Stimulated activated CD8-positive, alpha-beta memory T cell treated with anti-CD3 and anti-CD28 coated beads, Interleukin-12 subunit alpha, Interleukin-12 subunit beta, amount 100 ng/mL, for 24 hours (primary cell): ENCODE measurements around the gene CHADL.

Experiments
- DNase-seq: peaks from one replicate; pipeline ENCODE4 v3.0.0-alpha.2; 2020; ENCODE audit errors: extremely low read depth

Gene CHADL

DNA sequence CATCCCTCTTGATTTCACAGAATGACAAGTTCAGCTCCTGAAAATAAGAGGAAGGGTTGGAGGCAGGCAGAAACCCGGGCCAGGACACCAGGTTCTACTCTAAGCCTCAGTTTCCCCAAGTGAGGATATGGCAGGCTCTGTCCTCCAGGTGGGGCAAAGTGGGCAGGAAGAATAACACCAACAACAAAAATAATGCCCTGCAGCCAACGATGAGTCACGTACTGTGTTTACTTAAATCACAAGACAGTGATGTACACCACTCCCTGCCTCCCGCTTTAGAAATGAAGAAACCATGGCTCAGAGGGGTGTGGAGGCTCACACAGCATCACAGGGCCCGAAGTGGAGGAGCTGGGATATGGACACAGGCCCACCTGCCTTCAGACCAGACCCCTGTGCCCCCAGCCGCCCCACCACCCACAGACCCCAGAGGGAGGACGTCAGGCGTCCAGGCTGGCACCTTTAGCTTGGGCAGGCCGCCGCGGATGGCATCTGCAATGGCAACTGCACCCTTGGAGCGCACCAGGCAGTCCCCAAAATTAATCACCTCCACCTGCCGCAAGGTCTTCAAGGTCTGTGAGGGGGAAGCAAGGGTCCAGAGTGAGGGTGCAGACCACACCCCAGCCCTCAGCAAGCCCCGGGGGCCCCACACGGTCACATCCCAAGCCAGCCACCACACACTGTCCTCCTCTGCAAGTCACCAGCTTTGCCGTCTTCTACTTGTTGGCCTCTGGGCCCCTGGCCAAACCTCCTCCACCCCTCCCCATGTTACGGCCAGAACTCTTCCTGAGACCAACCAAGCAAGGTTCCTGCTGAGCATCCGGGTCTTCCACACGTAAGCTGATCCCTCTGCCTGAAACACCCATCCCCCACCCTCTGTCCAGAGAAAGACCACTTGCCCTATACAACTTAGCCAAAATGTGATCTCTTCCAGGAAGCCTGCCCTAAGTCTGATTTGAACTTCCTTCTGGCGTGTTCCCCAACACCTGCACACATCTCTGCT is 15.8 kb upstream of the CHADL start:
- DNase-seq: no peak

DNA sequence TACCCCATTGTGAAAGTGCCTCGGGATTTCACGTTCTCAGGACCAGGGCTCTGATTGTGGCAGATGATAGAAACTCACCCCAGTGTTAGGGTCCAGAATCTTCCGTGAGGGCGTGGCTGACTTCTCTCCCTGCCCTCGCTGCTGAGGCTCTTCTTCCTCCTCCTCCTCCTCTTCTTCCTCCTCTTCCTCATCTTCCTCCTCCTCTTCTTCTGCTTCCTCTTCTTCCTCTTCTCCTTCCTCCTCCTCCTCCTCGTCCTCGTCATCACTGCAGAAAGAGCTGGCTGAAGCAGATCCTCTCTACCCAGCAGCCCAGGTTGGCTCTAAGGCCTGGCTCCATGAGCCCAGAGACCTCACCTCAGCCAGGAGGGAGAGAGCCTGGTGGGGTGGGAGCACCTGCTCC is 13.5 kb upstream of the CHADL start:
- no peak for DNase-seq

DNA sequence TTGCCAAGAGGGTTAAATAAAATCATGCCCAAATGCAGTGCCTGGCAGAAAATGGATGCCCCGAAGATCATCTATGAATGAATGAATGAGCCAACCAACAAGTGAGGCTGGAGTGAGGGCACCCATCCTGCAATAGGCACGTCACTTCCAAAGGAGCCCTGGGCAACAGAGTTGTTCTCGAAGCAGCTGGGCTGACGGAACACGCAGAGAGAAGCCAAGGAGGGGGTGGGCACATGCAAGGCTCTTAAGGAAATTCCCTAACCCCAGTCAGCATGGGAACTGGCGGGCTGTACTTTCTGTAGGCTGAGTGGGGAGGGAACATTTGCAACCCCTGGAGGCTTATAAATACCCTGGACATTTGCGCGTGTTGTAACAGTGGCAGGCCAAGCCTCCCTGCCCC is 11.6 kb upstream of the CHADL start:
- no peak for DNase-seq

DNA sequence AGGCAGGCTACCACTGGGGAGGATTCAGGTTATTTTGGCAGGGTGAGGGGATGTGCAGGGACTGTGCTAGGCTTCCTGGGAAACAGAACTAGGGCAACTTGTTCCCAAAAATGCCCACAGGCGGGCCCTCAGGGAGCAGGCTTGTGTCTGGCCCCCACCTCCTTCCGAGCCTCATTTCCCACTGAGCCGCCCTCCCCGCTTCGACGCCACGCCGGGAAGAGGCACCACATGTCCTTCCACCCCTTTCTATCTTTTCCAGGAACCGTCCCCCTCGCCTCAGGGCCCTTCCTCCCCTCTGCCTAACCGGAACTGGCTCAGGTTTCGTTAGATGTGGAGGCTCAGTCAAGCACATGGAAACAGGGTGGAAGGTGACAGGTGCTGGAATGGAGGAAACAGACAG is 9.4 kb upstream of the CHADL start:
- no peak for DNase-seq

DNA sequence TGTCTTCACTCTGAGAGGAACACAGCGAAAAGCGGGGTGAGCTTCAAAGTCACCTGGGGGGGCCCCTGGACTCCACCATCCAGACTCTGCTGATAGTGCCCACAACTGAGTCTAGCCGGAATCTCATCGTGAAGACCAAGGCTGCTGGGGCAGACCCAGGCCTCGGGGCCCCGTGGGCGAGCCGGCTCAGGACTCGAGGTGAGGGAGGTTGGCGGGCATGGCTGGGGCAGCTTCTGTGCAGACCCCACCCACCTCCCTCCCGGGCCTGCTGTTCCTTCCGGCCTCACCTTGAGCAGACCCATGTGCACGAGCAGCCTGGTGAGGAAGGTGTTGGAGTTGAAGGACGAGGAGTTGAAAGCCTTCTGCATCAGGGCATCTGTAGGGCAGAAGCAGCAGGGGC is 8.7 kb upstream of the CHADL start:
- no peak for DNase-seq

DNA sequence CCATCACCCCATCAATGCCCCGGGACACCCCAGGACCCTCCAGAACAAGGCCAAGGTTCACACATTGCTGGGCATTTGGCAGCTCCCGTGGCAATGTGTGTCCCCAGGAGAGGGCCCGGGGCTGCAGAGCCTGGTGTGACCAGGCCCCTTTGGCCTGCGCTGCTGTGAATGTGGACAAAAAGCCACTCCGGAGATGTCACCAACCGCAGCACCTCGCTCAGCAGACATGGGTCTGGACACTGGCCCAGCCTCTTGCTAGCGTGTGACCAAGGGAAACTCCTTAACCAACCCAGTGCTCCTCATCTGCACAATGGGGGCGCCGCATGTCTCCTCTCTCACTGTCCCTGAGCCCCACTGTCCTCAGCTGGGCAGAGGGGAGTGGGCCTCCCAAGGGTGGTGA is 8.0 kb upstream of the CHADL start:
- no peak for DNase-seq

DNA sequence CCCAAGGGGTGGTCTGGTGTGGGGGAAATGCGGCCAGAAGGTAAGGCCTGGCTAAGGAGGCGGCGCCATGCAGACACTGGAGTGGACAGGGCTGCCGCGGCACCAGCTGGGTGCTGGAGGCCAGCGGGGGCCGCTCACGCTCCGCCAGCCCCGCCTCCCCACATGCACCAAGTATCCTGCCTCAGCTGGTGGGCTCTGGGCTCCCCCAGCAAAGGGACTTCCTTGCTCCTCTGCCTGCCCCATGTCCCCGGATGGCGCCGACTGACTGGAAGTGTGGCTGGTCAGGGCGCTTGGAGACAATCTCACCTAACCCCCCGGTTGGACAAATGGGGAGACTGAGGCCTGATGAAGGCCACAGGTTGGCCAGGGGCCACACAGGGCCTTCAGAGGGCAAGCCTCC is 7.6 kb upstream of the CHADL start:
- no peak for DNase-seq

DNA sequence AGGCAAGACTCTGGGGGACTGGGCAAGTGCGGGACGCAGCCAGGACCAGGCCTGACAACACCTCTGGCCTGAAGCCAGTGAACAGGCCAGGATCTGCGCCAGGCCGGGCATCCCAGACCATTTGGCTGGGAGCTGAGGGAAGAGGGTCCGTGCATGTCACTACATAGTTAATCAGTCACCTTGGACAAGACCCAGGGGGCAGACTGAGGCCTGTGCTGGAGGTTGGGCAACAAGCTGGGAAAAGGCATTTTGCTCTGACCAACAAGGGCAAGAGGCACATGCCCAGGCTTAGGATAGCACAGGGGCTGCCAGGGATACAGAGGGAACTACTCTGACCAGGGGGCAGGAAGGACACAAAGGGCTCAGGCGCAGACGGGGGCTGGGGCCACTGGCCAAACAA is 7.0 kb upstream of the CHADL start:
- DNase-seq: no peak

DNA sequence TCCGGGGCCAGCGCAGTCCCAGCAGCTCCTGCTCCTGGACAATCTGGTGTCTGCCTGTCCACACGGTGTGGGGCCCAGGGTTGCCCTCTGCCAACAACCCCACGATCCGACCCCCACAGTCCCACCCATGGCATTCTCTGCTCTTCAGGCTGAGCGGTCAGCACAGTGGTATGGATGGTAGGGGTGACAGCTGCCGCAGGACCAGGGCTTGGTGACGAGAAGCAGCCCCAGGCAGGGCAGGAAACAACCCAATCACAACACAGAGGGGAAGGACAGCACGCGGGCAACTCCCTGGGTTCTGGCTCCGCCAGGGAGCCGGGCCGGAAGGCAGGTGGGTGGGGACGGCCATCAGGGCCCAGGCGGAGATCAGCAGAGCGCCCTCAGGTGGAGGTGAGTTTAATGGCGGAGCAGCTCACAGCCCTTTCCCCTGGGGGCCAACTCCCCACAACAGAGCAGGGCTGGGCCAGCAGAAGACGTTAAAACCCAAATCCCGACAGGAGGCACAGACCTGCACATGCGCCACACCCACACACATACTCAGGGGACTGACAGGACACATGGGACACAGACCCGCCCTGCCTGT is 5.3 kb upstream of the CHADL start:
- no peak for DNase-seq

DNA sequence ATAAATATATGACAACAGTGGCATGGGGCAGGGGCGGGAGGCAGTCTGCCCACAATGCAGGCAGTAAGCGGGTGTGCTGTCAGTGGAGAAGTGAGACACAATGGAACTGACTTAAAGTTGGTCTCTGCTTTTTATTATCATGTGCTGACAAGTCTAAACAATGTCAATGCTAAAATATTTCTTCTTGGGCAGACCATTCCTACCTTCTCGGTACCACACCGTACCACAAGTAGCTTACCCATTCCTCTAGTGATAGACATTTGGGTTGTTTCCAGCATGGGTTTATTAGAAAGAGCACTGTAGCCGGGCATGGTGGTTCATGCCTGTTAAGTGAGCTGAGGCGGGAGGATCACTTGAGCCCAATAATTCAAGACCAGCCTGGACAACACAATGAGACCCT is 2.6 kb upstream of the CHADL start:
- DNase-seq: no peak

DNA sequence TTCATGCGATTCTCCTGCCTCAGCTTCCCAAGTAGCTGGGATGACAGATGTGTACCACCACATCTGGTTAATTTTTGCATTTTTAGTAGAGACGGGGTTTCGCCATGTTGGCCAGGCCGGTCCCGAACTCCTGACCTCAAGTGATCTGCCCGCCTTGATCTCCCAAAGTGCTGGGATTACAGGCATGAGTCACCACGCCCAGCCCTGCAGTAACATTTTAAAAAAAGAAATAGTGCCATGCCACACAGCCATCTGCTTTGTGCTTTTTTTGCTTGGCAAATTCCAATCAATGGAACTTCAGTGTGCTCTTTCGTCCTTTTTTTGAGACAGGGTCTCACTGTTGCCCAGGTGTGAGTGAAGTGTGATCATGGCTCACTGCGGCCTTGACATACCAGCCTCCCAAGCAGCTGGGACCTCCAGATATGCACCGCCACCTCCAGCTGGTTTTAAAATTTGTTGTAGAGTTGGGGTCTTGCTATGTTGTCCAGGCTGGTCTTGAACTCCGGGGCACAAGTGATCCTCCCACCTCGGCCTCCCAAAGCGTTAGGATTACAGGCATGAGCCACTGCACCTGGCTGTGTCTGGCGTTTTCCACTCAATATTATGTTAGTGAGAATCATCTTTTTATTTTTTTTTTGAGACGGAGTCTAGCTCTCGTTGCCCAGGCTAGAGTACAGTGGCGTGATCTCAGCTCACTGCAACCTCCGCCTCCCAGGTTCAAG is 1.8 kb upstream of the CHADL start:
- no peak for DNase-seq

DNA sequence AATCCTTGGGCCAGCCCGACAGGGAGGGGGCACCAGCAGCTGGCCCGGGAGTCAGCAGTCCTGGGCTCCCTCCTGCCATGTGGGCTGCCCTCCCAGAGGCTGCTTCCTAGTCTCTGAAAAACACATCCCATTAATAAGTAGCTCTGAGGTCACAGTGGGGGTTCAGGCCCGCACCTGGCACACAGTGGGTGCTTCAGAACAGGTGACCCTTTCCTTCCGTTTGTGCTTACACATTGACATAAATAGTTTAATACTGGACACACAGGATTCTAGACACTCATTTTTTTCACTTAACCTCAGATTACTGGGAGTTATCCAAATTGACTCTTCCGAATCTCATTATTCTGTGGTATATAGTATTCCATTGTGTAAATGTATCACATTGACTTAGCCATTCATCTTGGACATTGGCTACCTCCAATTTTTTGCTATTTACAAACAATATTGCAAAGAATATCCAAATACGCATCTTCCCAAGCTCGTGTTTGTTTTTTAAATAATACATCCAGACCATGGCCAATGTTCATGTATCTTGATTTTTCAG is 474 bp upstream of the CHADL start:
- no peak for DNase-seq

DNA sequence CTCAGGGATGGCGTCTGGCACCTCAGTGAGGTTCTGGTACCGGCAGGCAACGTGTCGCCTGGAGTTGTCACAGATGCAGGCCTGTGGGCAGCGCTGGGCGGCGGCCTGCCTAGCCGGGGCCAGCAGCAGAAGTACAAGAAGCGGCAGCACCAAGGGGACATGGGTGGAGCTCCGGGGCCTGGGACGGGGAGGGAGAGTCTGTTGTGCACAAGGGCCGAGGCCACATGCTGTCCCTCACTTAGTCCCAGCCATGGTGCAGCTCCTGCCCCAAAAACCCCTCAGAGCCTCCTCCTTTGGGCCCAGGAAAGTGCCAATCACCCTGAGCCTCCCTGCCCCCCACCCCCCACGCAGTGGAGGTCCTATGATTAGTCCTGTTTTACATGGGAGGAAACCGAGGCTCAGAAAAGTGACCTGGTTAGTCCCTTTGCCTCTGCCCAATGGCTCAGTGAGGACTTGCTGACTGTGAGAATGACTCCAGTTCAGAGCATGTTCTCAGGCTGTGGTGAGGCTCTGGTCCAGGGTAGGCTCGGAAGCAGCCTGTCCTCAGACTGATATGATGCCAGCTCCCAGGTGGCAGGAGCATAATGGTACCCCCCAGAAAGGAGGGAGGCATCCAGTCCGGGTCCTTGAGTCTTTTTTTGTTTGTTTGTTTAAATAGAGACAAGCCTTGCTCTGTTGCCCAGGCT is 1.1 kb downstream of the CHADL start:
- DNase-seq: no peak

DNA sequence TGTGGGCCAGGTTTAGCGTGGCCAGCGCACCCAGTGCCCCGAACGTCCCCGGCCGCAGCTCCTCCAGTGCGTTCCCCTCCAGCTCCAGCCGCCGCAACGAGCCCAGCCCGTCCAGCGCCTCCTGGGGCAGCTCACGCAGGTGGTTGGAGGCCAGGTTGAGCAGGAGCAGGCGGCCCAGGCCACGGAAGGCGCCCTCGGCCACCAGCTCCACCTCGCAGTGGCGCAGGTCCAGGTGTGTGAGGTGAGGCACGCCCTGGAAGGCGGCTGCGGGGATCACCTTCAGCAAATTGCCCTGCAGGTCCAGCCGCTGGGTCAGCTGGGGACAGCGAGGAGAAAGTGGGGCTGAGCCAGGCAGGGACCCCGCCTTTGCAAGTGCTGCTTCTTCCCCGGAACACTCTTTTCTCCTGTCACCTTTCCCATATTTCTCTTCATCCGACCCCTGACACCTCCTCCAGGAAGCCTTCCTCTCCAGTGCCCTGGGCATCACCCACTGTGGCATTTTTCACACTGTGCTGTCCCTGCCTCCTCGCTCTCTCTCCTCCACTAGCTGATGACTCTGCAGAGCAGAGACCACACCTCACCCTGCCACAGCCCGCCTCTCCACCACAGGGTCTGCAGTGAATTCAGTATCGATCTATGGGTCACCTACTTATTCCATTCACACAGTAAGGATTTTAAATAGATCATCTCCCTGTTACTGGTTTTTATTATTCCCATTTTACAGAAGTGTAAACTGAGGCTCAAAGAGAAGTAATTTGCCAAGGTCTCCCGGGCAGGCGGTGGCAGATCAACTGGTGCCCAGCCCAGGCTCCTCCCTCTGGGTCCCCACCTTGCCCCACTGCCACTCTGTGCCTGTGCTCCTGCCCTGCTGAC is 1.9 kb downstream of the CHADL start:
- DNase-seq: no peak

DNA sequence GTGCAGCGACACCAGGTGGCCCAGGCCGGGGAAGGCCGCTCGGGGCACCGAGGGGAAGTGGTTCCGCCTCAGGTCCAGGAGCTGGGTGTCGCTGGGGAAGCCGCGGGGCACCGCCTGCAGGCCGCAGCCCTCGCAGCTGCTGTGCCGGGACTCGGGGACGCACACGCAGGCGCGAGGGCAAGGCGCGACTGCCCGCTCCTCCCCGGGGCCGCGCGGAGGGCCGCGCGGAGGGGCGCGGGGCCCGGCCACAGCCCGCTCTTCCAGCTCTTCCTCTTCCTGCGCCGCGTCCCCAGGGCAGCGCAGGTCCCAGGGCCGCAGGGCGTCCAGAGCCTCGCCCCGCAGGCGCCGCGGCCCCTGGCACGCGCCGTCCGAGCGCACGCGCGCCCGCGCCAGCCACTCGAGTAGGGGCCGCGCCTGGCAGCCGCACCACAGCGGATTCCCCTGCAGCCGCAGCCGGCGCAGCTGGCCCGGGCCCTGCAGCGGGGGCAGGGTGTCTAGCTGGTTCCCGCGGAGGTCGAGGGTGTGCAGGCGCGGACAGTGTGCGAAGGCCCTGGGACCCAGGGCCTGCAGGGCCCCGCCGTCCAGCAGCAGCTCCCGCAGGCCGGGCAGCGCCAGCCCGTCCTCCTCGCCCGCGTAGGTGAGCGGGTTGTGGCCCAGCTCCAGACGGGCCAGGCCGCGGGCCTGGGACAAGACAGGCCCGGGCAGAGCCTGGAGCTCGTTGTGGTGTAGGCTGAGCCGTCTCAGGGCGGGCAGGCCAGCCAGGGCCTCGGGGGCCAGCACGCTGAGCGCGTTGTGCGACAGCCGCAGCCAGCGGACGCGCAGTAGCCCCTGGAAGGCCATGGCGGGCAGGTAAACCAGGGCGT is 2.8 kb downstream of the CHADL start:
- DNase-seq: peak; percentile 33

DNA sequence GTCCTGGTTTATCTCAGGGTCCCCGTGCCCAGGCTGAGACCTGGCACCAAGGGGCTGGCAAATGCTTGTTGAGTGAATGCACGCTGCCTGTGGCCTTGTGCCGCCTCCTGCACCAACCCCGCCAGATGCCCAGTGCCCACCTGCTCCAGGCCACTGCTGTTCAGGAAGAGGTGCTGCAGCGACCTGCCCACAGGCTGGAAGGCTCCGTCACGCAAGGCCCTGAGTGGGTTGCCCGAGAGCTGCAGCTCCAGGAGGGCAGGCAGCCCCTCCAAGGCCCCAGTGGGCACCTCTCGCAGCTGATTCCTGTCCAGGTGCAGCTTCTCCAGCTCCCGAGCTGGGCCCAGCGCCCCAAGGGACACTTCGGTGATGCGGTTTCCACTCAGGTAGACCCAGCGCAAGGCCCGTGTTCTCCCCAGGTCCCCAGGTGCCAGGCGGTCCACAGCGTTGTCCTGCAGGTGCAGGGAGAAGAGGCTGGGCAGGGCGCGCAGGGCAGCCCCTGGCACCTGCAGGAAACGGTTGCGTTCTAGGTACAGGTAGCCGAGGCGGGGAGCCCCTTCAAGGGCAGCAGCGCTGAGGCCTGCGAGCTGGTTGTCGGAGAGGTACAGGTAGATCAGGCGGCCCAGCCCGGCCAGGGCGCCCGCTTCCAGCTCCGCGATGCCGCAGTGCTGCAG is 3.6 kb downstream of the CHADL start:
- DNase-seq: no peak

DNA sequence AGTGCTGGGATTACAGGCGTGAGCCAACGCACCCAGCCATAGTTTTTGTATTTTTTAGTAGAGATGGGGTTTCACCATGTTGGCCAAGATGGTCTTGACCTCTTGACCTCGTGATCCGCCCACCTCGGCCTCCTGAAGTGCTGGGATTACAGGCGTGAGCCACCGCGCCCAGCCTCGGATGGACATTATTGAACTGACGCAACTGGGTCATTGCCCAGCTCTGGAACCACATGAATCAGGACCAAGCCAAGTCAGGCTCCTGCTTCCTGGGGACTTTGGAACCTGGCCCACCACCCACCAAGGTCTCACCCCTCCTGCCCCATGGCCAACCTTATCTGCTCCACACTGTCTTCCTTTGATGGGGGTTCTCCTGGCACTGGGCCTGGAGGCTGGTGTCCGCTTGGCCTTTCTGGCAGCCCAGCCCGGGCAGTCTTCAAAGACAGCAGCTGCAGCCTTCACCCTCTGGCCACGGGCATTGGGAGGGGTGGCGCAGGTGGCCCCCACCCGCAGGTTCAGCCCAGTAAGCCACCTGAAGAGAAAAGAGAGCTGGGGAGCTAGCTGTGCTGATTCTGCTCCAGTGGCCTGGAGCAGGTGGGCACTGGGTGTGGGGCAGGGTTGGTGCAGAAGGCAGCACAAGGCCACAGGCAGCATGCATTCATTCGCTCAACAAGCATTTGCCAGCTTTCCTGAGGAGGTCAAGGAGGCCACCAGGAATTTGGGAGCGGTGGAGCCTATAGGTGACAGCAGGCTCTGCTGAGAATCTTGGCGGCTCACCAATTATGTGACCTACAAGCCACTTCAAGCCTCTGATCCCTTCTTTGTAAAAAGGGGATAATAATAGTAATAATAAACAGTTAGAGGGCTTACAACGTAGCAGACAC is 5.7 kb downstream of the CHADL start:
- DNase-seq: no peak

DNA sequence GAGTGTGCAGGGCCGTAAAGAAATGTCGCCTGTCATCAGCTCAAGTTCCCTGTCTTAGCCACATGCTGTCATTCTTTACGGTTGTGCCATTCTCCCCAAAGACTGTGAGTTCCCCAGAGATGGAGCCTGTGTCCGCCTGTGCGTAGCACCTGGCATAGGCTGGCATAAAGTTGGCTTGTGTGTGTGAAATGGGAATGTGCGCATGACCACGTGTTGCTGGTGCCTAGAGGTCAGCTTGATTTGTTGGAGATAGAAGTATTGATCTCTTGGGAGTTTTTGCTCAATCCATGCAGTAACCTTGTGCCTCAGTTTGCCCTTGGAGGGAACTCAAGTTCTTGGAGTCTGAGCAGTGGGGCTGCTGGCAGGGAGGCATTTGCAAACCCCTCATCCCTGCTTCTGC is 9.4 kb downstream of the CHADL start:
- no peak for DNase-seq
